NT2/D1 (cell line): Measurements from ENCODE around the gene DNAH5.

Source experiments
- SUZ12 ChIP-seq: IDR thresholded peaks from 2 replicates; pipeline ENCODE4 v1.6.1; 2011; ENCODE audit not compliant: insufficient read length, insufficient read depth; ENCODE audit errors: extremely low read depth
- YY1 ChIP-seq: IDR thresholded peaks from 2 replicates; pipeline ENCODE4 v1.6.1; 2011; ENCODE audit not compliant: insufficient read length, insufficient read depth
- ZNF274 ChIP-seq: IDR thresholded peaks from 2 replicates; pipeline ENCODE4 v1.6.1; 2011; ENCODE audit warnings: mild to moderate bottlenecking, low read depth, low read length

GRCh38 chr5:13771011-13771571, 173.4 kb downstream of the DNAH5 start:
- no peak for TF ChIP-seq SUZ12
- no peak for TF ChIP-seq YY1
- TF ChIP-seq ZNF274, result no peak
